ENCODE measurements around the gene TRIL.

Gene TRIL

GRCh38 chr7:28958235-28958979 lies at the start of gene TRIL:
Gene TRIL, minus strand, starts transcription at chr7:28958330. Its CDS starts 284 bp downstream, at chr7:28958046.
- no peak for DNase-seq

GRCh38 chr7:29007127-29007526 lies 49.0 kb upstream of the TRIL start:
- no peak for DNase-seq

GRCh38 chr7:29005829-29006228 lies 47.7 kb upstream of the TRIL start:
- no peak for DNase-seq

GRCh38 chr7:29005406-29005805 lies 47.3 kb upstream of the TRIL start:
- no peak for DNase-seq

GRCh38 chr7:29003703-29004102 lies 45.6 kb upstream of the TRIL start:
- DNase-seq = no peak

GRCh38 chr7:29000717-29001076 lies 42.6 kb upstream of the TRIL start:
- no peak for DNase-seq

GRCh38 chr7:28999895-29000716 lies 42.0 kb upstream of the TRIL start:
- DNase-seq = no peak

DNA sequence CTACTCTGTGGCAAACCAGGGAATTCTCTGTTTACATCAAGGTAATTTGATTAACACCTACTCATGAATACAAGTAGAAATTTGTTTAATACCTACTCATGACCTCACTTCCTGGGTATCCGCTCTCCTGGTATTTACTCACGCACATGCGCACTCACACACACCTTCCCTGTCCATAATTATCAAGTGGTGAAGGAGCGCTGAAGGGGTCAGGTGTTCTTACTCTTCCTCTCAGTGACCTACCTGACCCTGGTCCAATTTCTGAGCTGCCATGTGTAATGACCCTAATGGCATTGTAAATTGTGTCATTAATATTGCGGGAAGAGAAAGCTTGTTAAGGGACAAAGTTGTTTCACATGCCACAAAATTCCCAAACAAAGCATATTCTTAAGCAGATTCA lies 41.3 kb upstream of the TRIL start:
- no peak for DNase-seq

DNA sequence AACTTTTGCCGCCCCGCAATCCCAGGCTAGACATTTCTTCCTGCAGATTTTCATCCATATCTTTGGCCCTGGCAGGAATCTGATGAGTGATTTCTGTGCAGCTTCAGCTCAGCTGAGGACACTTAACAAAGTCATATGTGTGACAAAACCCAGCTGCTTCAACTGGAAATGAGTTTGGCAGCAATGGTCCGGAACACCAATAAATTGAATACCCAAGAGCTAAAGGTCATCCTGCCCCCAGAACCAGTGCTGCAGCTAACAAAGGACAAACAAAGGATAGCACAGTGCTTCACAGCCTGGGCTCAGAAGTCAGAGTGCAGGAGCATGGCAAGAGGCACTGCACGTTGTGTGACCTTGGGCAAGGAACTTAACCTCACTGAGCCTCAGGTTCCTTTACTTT lies 40.0 kb upstream of the TRIL start:
- DNase-seq = no peak

DNA sequence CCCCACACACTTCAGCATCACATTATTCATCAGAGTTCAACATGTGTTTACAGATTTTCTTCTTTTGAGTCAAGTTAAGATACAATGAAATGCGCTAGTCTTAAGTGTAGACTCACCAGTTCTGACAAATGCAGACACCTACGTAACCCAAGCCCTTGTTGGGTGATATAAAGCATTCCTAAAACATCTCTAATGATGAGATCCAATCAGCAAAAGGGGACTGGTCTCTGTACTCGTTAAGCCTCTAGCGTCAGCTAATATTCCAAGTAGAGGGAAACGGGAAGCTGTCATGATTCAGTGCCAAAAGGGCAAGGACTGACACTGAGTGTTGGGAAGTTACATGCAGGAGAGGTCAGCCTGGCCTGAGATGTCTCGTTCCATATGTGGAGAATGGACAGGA lies 38.7 kb upstream of the TRIL start:
- no peak for DNase-seq

DNA sequence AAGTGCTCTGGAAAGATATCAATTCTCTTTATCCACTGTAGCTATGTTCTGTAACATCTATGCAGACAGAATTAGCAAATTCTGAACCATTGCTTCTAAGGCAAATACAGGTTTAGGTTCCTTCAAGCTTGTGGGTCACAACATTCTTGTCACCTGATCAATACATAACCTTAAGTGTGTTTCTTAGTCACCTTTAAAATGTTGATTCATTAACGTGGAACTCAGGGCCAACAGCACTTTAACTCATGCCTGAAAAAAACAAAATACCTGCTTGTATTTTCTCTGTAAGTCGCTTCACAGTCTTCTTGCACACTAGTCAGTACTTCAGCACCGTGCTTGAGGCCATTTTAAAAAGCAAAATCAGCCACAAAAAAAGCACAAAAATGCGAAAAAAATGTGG lies 35.2 kb upstream of the TRIL start:
- DNase-seq = no peak

- DNase-seq = no peak
These were observed 34.7 kb upstream of the TRIL start for GRCh38 chr7:28992798-28993197.

DNA sequence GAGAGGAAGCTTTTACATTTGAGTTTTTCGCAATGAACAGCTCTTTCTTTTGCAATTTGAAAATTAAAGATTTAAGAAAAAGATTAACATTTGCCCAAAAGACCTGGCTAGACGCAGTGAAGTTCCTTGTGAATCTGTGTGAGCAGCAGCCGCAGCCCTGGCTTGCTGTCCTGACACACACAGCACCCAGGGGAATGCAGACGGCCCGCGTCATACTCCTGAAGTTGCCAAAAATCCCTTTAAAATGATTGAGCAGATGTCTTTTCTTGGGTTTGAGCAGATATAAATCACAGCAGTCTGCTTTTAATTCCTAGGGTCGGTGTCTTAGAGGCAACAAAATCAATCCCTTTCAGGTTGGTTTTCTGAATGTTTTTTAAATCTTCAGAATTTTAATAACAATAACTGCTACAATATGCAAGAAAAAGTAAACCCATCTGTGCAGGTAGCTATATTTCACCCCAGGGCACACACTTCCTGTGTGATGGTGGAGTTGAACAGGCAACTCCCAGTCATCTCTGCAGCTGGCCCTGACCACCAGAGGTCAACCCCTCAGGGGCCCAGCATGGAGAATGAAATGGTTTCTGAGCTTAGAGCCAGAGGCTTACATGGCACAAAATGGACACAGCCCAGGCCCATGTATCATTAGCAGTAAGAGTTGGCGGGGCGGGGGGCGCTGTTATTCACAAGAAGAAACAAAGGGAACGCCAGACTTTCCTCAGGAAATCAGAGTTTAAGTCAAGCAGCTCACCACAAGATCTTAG lies 32.2 kb upstream of the TRIL start:
- no peak for DNase-seq

DNA sequence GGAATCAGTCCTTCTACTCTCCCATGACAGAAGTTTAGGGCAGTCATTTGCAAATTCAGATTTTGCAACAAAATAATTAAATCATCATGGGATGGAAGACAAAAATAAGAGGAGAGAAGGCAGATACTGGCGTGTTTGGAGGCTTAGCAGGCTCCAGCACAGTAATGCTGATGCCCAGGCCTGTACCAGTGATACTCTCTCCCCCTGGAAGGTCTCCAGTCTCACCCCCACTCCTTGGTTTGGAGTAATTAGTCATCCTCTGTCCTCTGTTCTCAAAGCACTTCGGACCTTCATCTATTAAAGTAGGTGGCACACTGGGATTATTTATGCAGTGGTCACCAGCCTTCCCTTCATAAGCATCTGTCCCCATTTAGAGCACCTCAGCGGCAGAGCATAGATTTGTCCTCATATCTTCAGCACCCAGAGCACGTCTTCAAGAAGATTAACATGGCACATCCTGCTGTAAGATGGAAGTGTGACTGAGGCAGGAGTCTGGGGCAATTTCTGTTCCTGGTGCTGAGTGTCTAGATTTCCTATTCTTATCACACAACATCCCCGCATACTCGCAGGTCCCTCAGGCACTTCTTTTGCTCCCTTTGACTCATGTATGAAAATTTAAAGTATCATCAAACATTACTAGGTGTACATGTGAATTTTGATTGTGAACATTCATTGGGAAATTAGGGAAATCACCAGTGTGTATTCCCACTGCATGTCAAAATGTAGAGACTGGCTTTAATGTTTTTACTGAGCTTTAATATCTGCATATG lies 31.3 kb upstream of the TRIL start:
- no peak for DNase-seq

- no peak for DNase-seq
These were observed 30.7 kb upstream of the TRIL start for GRCh38 chr7:28988810-28989209.

DNA sequence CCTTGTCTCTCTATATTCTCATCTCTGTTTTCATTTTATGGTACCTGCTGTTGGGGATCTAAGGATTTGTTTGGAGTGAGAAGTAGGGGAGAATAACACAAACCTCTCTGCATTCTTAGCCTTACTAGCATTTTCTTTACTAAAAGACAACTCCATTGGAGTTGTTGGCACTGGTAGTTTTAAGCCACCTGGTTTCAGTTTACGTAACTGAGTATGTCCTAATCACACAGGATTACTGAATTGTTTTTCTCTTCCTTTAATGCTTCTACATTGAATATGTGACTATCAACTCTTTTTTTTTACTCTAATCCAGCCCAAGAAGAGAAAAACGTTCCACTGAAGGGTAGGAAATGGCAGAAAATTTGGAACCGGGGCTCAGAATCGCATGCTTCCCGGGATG lies 30.0 kb upstream of the TRIL start:
- no peak for DNase-seq

- DNase-seq = no peak
These were observed 28.6 kb upstream of the TRIL start for GRCh38 chr7:28986765-28987110.

DNA sequence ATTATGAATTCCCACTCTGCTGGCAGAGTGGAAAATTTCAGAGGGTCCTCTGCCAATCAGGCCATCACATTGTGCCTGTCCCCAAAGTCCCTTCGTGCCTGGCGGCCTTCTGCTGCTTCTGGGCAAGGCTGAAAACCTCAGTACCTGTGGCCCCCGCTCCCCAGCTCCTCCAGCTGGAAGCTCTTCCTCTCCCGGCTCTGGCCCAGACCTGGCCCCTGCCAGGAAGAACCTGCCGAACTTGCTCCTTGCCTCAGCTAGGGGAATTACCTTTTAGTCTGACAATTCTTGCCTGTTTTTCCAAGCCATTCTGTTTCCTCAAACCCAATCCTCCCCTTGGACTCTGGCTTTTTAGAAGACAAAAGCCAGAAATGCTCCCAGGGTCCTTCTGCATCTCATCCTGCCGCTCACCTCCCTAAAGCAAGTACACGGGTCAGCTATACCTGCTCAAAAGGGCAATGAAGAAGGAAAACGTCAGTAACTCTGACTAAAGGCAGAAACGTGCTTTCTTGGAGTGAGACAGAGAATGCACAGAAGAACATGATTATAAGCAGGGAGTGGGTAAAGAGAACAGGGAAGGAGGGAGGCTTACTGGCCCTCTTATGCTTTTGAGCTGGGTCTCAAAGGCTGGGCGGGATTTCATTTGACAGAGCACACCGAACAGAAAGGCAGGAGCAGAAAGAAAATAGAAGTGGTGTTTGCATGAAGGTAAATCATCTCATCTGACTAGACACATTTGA lies 28.1 kb upstream of the TRIL start:
- DNase-seq = no peak

DNA sequence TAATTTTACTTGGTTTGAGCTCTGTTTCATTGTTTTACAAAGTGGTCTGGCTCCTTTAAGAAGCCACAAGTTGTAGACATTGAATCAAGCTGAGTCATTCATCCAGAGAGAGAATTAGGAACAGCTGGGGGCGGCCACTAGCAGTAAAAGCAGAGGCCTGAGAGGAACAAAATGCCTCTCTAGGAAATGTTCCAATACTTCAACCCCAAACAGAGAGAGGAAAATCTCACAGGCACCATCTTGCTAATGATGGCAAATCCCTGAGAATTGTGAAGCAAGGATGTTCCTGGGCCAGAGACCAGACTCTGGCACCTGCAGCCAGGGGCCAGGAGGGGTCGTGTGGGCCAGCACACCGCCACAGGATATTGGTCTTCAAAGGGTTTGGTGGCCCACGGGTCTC lies 26.5 kb upstream of the TRIL start:
- no peak for DNase-seq

DNA sequence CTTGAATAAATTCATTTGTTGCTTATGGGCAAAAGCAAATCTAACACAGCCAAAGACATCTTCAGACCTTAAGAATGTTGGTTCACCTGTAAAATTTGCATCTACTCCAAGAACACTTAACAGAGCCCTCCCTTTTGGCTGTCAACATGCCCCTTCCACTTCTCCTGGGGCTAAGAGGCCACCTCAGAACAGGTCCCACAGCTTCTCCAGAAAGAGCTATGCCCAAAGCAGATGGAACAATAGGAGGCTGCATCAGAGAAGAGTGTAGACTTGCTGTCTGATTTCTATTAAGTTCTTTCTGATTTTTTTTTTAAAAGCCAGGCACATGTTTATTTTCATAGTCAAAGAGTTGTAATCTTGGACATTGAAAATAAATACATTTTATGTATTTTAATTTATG lies 26.1 kb upstream of the TRIL start:
- no peak for DNase-seq

DNA sequence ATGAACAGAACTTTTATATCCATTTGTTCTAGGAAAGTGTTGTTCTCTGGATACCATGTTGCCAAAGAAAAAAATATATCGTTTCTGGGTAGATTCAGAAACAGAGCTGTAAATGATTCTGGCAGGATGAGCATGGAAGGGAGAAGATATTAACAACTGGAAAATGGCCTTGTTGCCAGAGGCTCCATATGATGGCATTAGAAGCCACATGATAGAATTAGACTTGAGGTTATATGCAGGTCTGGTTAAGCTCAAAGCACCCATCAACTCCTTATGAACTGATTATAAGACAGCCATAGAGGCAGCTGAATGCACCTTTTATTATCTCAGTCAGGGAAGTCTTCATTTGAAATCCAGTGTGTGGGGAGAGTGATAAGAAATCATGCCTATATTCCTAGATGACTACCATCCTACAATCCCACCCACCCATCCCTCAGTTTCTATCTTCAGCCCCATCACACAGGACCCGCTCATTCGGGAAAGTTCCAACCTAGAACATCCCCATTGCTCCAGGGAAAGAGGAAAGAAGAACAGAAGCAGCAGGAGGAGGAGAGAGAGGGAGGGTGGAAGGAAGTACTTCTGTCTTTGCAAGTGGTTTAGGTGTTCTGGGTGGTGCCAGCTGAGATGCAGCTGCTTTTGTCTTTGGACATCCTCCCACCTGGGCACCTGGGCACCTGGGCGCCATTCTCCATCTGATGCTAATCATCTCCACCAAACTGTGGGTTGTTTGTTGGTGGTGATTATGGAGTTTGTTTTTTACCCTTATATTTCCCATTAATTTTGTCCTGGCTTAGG lies 25.5 kb upstream of the TRIL start:
- no peak for DNase-seq

GRCh38 chr7:28981161-28981465 lies 23.0 kb upstream of the TRIL start:
- no peak for DNase-seq
